Neural progenitor cell (in vitro differentiated cells): ENCODE results near the gene SYT5.

Experiments used
- EZH2phosphoT487 ChIP-seq: fragments of 200-600 bp; sonication (generic); IDR thresholded peaks from 2 replicates; pipeline ENCODE4 v1.6.1; 2017; ENCODE audit warnings: antibody characterized with exemption
- TF ChIP-seq, protein P1 (sequence below): fragments of 200-600 bp; sonication (generic); IDR thresholded peaks from 2 replicates; pipeline ENCODE4 v1.5.1; 2017; ENCODE audit warnings: antibody characterized with exemption, mild to moderate bottlenecking

DNA sequence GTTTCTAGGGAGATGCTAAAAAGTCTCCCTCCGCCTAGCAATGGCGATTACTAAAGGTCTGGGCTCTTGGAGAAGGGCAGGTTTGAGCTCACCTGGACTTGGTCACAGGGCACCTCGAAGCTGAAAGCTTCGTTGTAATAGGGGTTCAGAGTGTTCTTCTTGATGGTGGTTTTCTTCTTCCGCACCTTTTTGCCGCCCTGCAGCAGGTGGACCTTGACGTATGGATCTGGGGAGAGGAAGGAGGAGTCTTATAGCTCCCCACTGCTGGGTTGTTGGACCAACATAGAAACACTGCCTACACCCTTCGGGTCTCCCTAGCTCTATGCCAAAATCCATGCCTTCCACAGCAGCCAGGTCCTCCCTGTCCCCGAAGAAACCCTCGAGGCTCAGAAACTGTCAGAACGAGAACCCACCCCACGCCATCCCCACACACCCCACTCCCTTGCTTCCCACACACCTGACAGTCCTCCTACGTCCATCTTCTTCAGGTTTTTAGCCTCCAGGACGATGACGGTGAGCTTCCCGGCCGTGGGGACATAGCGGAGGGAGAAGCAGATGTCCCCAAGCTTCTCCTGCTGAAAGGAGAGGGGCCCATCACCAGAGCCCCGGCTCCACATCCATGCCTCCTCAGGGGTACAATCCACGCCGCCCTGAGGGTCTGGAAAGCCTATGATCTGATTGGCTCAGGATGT is 5.5 kb downstream of the SYT5 start:
- no peak for TF ChIP-seq EZH2phosphoT487
- TF ChIP-seq, protein P1, sequence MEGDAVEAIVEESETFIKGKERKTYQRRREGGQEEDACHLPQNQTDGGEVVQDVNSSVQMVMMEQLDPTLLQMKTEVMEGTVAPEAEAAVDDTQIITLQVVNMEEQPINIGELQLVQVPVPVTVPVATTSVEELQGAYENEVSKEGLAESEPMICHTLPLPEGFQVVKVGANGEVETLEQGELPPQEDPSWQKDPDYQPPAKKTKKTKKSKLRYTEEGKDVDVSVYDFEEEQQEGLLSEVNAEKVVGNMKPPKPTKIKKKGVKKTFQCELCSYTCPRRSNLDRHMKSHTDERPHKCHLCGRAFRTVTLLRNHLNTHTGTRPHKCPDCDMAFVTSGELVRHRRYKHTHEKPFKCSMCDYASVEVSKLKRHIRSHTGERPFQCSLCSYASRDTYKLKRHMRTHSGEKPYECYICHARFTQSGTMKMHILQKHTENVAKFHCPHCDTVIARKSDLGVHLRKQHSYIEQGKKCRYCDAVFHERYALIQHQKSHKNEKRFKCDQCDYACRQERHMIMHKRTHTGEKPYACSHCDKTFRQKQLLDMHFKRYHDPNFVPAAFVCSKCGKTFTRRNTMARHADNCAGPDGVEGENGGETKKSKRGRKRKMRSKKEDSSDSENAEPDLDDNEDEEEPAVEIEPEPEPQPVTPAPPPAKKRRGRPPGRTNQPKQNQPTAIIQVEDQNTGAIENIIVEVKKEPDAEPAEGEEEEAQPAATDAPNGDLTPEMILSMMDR = no peak
